Body of pancreas (tissue), 4 donors: ENCODE results near the gene INPP5J. TPM values are rescaled to one million over a fixed set of nuclear protein-coding genes. Genes with fewer than 3 reads are reported as not detected.

Experiments
- ATAC-seq: fragments of 150-250 bp; one replicate; pipeline ENCODE4 v1.9.1; 2016
- DNase-seq, 4 donors: peaks; one replicate each; pipeline ENCODE4 v3.0.0-alpha.2; 2019
- H3K27ac ChIP-seq, 4 donors: fragments of 200-600 bp; sonication (generic); 1 replicate in 3 of 4; 2 replicates in 1 of 4; pipeline versions ENCODE4 v1.5.1 to v1.6.1; 2016 to 2019; ENCODE audit warnings: mild to moderate bottlenecking in 1 of 4, mixed read lengths in 1 of 4, moderate library complexity in 1 of 4
- H3K27me3 ChIP-seq, 2 donors: fragments of 200-600 bp; sonication (generic); one replicate each; pipeline ENCODE4 v1.6.0; 2016; ENCODE audit warnings: mild to moderate bottlenecking in 1 of 2
- H3K36me3 ChIP-seq, 2 donors: fragments of 200-600 bp; sonication (generic); replicated peaks in 1 of 2; 2 replicates each; pipeline ENCODE4 v1.5.1; 2016; ENCODE audit warnings: low read depth in 2 of 2; ENCODE audit not compliant: insufficient read depth in 1 of 2
- H3K4me1 ChIP-seq: fragments of 200-600 bp; sonication (generic); one replicate; pipeline ENCODE4 v1.6.0; 2016
- H3K4me3 ChIP-seq, 2 donors: fragments of 200-600 bp; sonication (generic); 1 replicate in 1 of 2; 2 replicates in 1 of 2; pipeline ENCODE4 v1.5.1; 2016 to 2019
- H3K9me3 ChIP-seq, 3 donors: fragments of 200-600 bp; sonication (generic); 1 replicate in 2 of 3; 2 replicates in 1 of 3; pipeline ENCODE4 v1.5.1; 2016
- CTCF ChIP-seq, 7 experiments: fragments of 450-650 bp in 4 of 7; fragments of 200-600 bp in 3 of 7; sonication (generic) in 3 of 7; IDR thresholded peaks; one replicate each; pipeline ENCODE4 v1.5.1; 2016 to 2019; ENCODE audit warnings: antibody characterized with exemption in 7 of 7
- POLR2A ChIP-seq, 3 donors: fragments of 450-650 bp; IDR thresholded peaks; one replicate each; pipeline ENCODE4 v1.6.1; 2016; ENCODE audit warnings: antibody characterized with exemption in 3 of 3, mild to moderate bottlenecking in 2 of 3
- WGBS, 2 donors: methylation state at CpG; one replicate each; pipeline ENCODE4 v1.1.5; 2017; 5-methylcytosine and 5-hydroxymethylcytosine counted together
- intact Hi-C: fragments of 100-400 bp; cut with DNase I; formaldehyde crosslinking; loops from one replicate; pipeline ENCODE4 v1.15.1; 2023
- total RNA-seq, 2 donors: library from RNA; depleted of rRNA; stranded (reverse); fragments of >200 nt; gene quantifications; one replicate each; pipeline ENCODE4 v1.1.0, GENCODE V29; 2016

The INPP5J gene
- total RNA-seq, 2 donors from 2014 or later, result 16.1 to 17.8 TPM

DNA sequence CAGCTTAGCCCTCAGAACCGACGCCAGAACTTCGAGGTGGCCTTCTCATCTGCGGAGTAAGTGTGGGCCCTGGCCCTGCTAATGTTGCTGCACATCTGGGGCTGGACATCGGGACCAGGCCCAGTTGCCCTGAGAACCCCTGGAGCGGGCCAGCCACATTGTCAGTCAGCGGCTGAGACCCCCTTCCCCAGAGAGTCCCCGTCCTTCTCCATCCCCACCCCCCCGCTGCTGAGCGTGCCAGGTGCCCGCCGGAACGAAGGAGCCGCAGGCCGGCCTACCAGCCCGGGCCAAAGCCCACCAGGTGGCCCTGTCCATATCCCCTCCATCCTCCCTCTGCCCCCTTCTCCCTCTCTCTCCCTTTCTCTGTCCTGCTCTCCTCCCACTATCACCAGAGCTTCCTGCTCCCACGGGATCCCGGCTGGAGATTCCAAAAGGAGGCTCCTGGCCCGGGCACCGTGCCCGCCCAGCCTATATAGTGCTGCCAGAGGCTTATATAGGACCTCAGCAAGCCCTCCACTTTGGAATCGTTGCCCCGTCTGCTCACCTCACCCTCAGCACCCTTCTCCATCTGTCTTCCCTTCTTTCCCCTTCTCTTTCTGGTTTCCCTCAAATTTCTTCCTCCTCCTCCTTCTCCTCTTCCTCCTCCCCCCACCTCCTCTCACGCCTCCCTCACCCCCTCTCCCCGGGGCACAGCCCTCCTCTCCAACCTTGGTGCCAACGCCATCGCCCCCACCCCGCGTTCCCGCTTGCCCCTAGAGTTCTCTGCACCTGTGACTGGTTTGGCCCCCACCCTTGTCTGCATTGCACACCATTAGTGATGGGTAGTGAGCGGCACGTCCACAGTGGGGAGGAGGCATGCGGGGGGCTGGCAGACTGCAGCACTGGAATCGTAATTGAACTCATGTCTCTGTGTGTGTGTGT lies 22.7 kb upstream of the INPP5J start:
- no peak for ATAC-seq
- 94 to 95% methylated on average over 18 to 34 of the region's 34 CpGs for WGBS, 2 donors
- peak in 1 of 4 donors; percentile 3 for DNase-seq

GRCh38 chr22:31100762-31101525 lies 21.8 kb upstream of the INPP5J start:
- 92 to 99% methylated on average over 17 to 18 of the region's 18 CpGs for WGBS, 2 donors
- H3K4me3 ChIP-seq, result no peak overlapping the region
- no peaks in the 10 kb centered on the region for H3K27me3 ChIP-seq
- H3K36me3 ChIP-seq, result peaks cover 0 to 17% of the 10 kb centered on the region in 2 donors
- no peak overlapping the region for H3K27ac ChIP-seq
- DNase-seq, result no peak
- H3K4me1 ChIP-seq, result peaks cover 5% of the 10 kb centered on the region
- H3K9me3 ChIP-seq, result no peaks in the 10 kb centered on the region
- ATAC-seq, result no peak
- no peak for TF ChIP-seq CTCF (IDR thresholded peaks at IDR 0.05)
- TF ChIP-seq POLR2A (IDR thresholded peaks at IDR 0.05), result no peak
- intact Hi-C loops, result no loop called here

More for the DNA sequence above, 22.7 kb upstream of the INPP5J start:
- Histone ChIP-seq H3K4me1 (no peaks in the 10 kb centered on the region), H3K27me3 (no peaks in the 10 kb centered on the region), H3K9me3 (no peaks in the 10 kb centered on the region), H3K4me3 (no peak overlapping the region), H3K36me3 (peaks cover 0 to 20% of the 10 kb centered on the region in 2 donors), H3K27ac (no peak overlapping the region)
- intact Hi-C loops, result loop anchor here (5.0 kb wide), 1 partner anchor 52 kb away; no protein-coding TSS in a partner anchor
- TF ChIP-seq CTCF (IDR thresholded peaks at IDR 0.05) (no peak), POLR2A (IDR thresholded peaks at IDR 0.05) (no peak)

DNA sequence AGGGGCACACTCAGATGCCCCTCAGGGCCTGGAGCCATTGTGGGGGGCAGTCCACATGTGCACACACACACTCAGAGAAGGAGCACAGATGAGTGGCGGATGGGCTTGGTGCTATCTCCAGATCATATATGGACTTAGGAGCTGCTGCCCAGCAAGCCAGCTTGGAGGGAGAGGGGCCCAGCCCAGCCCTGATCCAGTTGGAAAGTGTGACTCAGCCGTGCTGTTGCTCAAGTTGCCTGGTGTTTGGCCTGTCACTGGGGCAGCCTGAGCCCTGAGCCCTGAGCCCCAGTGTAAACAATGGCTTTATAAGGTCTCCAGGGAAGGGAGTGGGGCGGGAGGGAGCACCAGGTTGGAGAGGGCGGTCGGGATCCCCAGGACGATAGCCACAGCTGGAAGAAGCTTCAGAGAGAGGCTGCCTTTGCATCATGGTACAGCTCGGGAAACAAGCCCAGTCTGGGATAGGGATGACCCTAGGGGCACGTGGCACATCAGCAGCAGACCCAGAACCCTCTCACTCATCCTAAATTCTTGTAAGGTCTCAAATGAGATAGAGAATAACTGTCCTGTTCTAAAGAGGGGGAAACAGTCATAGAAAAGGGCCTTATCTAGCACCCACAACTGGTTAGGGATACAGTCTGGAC lies 20.2 kb upstream of the INPP5J start:
- peak overlapping the region in 3 of 4 donors; percentile 1 to 42 (median 15) for H3K27ac ChIP-seq
- 85% methylated on average over 7 of the region's 8 CpGs for WGBS, 2 donors
- DNase-seq (peak in 3 of 4 donors; percentile 37 to 84 (median 59)), ATAC-seq (no peak)
- no peaks in the 10 kb centered on the region for H3K9me3 ChIP-seq
- peaks cover 17% of the 10 kb centered on the region for H3K4me1 ChIP-seq
- H3K4me3 ChIP-seq, result no peak overlapping the region
- peaks cover 0 to 10% of the 10 kb centered on the region in 2 donors for H3K36me3 ChIP-seq
- no peaks in the 10 kb centered on the region for H3K27me3 ChIP-seq
- no peak for TF ChIP-seq POLR2A (IDR thresholded peaks at IDR 0.05)
- no peak for TF ChIP-seq CTCF (IDR thresholded peaks at IDR 0.05)
- intact Hi-C loops, result no loop called here

DNA sequence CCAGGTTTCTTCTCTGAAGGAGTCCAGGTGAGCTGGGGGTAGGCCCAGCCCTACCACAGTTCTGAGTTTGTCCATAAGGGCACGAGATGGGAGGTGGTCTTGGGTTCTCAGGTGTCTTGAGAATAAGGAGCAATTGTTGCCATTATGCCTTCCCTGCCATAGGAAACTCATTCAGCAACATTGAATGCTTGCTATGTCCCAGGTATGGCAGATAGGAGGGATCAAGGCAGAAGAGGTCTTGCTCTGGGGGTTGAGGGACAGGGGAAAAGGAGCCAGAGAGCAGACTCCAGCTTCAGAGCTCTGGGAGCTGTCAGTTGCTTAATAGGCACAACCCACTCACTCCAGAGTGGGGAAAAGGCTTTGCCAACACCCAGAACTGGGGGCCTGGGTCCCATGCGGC lies 19.7 kb upstream of the INPP5J start:
- intact Hi-C loops, result no loop called here
- TF ChIP-seq CTCF (IDR thresholded peaks at IDR 0.05), result no peak
- no peak for TF ChIP-seq POLR2A (IDR thresholded peaks at IDR 0.05)
- no peak for DNase-seq
- WGBS, 2 donors, result 88 to 94% methylated on average over 2 of the region's 2 CpGs
- no peak overlapping the region for H3K4me3 ChIP-seq
- peak overlapping the region in 2 of 4 donors; percentile 1 to 15 for H3K27ac ChIP-seq
- H3K27me3 ChIP-seq, result no peaks in the 10 kb centered on the region
- H3K9me3 ChIP-seq, result no peaks in the 10 kb centered on the region
- no peak for ATAC-seq
- peaks cover 0 to 10% of the 10 kb centered on the region in 2 donors for H3K36me3 ChIP-seq
- H3K4me1 ChIP-seq, result peaks cover 21% of the 10 kb centered on the region
